HL-60 (cell line): ENCODE data around the gene KRTAP5-2.

Source experiments
- GABPA ChIP-seq: IDR thresholded peaks from 2 replicates; pipeline ENCODE4 v1.6.1; 2012; ENCODE audit warnings: low read depth
- POLR2AphosphoS5 ChIP-seq: IDR thresholded peaks from 2 replicates; pipeline ENCODE4 v1.6.1; 2012; ENCODE audit warnings: low read depth
- REST ChIP-seq: IDR thresholded peaks from 2 replicates; pipeline ENCODE4 v1.6.1; 2012; ENCODE audit warnings: low read depth; ENCODE audit not compliant: insufficient replicate concordance
- SPI1 ChIP-seq: IDR thresholded peaks from 2 replicates; pipeline ENCODE4 v1.6.1; 2012; ENCODE audit warnings: low read depth, mild to moderate bottlenecking, borderline replicate concordance
- TF ChIP-seq, protein P1 (sequence below): IDR thresholded peaks from one replicate; pipeline ENCODE4 v1.5.1; 2011; ENCODE audit warnings: low read length, control low read depth, inconsistent platforms; ENCODE audit not compliant: insufficient read depth

DNA sequence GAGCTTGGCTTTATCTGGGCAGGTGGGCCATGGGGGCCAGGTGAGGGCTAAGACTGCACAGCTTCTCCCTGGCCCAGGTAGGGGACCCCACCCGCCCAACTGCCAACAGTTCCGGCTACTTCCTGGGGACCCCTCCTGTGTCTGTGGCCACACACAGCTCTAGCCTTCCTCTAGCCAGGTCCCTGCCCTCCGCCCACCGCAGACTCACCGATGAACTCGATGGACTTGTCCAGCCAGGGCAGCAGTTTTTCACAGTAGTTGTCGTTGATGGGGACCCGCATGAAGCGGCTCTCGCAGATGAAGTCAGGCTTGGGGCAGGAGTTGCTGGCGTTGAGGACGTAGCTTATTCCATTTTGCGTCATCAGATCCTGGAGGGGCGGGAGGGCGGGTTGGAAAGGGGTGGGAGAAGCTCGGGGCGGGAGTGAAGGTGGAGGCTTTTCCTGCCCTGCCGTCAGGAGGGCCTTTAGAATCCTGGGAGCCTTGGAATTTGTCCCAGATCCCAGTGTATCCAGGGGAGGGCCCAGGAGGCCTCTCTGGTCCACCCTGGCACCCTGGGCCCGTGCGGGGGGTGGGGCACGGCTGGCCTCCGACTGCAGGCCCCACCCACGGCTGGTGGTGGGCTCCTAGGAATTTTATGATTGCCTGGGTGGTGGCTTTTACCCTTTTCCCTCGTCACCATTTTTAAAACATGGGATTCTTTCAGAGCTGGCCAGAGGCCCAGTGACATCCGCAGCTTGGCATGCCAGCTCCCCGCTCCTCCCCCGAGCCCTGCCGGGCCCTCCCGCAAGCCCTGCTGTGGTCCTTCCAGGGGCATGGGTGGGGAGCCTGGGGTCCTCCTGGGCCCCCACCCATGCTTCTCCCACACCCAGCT lies 40.0 kb downstream of the KRTAP5-2 start:
- TF ChIP-seq, protein P1, sequence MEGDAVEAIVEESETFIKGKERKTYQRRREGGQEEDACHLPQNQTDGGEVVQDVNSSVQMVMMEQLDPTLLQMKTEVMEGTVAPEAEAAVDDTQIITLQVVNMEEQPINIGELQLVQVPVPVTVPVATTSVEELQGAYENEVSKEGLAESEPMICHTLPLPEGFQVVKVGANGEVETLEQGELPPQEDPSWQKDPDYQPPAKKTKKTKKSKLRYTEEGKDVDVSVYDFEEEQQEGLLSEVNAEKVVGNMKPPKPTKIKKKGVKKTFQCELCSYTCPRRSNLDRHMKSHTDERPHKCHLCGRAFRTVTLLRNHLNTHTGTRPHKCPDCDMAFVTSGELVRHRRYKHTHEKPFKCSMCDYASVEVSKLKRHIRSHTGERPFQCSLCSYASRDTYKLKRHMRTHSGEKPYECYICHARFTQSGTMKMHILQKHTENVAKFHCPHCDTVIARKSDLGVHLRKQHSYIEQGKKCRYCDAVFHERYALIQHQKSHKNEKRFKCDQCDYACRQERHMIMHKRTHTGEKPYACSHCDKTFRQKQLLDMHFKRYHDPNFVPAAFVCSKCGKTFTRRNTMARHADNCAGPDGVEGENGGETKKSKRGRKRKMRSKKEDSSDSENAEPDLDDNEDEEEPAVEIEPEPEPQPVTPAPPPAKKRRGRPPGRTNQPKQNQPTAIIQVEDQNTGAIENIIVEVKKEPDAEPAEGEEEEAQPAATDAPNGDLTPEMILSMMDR: no peak
- no peak for TF ChIP-seq GABPA
- no peak for TF ChIP-seq SPI1
- no peak for TF ChIP-seq POLR2AphosphoS5
- TF ChIP-seq REST: no peak
